ENCODE data around the gene RANBP9.
A peak's percentile ranks its signal among the peaks of the same experiment; 100 is the strongest.

Gene RANBP9

DNA sequence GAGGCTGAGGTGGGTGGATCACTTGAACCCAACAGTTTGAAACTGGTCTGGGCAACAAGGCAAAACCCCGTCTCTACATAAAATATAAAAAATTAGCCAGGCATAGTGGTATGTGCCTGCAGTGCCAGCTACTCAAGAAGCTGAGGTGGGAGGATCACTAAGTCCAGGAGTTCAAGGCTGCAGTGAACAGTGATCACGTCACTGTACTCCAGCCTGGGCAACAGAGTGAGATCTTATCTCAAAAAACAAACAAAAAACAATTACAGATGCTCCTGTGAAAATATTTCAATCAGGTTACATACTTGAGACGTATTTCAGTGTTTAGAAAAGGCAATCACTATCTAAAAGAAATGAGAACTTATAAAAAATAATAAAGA lies 33.8 kb downstream of the RANBP9 start:
- DNase-seq: no peak

DNA sequence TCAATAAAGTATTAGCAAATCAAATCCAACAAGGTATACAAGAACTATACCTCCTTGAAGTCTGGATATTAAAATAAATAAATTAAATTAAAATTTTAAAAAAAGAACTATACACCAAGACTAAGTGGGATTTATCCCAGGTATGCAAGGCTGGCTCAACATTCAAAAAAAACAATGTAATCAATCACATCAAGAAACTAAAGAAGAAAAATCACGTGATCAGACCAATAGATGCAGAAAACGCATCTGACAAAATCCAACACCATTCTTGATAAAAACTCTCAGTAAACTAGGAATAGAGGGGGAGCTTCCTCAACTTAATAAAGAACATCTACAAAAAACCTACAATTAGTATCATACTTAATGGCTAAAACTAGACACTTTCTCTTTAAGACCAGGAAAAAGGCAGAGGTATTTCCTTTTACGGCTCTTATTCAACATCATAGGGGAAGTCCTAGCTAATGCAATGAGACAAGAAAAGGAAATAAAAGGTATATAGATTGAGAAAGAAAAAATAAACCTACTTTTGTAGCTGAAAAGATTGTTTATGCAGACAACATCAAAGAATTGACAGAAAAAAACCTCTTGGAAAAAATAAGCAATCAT lies 35.0 kb downstream of the RANBP9 start:
- peak in 2 of 3 donors; percentile 39 for DNase-seq

DNA sequence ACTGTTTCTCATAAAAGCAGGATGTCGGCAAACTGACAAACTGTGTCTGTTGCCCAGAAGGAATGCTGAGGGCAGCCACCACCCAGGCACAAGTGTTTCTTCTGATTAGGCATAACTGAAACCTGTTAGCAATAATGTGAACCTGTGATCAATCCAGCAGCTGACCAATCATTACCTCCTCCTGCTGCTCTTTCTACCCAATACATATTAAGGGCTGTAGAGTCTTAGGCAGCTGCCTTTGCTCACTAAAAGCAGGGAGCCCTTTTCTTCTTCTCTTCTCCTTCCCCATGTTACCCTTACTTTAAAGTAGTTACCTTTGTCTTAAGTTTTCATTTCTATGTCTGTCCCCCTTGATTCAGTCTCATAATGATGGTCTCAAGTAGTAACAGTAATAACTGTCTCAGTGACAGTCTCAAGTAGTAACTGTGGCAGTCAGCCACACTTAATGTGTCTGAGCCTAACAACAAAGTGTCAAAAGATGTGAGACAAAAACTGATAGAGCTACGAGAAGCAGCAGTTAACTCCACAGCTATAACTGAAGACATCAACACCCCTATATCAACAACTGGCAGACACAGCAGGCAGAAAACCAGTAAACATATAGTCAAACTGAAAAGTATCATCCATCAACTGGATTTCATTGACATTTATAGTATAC lies 37.0 kb downstream of the RANBP9 start:
- DNase-seq: no peak

DNA sequence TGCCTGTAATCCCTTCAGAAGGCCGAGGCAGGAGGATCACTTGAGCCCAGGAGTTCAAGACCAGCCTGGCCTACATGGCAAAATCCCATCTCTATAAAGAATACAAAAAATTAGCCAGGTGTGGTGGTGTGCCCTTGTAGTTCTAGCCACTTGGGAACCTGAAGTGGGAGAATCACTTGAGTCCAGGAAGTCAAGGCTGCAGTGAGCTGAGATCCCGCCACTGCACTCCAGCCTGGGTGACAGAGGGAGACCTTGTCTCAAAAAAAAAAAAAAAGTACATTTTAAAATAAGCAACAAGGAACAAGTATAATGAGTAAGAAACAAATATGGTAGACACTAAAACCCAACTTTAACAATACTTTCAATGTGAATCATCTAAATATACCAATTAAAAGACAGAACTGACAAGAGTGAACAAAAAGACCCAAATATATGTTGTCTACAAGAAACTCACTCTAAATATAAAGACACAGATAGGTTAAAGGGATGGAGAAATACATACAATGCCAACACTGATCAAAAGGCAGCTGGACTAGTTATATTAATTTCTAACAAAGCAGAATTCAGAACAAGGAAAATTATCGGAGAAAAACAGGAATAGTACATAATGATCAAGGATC lies 37.7 kb downstream of the RANBP9 start:
- DNase-seq: no peak

DNA sequence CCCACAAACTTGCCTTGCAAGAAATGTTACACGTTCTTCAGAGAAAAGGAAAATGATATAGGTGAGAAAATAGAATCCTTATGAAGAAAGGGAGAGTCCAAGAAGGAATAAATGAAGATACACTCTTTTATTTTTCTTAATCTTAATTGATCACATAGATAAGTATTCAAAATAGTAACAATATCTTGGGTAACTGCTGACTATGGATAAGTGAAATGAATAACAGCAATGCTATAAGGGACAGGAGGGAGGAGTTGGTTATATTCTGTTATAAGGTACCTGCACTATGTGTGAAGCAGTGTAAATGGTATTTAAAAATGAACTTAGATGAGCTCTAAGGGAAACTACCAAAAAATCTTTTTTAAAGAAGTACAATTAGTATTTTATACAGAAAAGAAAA lies 38.3 kb downstream of the RANBP9 start:
- DNase-seq: no peak

DNA sequence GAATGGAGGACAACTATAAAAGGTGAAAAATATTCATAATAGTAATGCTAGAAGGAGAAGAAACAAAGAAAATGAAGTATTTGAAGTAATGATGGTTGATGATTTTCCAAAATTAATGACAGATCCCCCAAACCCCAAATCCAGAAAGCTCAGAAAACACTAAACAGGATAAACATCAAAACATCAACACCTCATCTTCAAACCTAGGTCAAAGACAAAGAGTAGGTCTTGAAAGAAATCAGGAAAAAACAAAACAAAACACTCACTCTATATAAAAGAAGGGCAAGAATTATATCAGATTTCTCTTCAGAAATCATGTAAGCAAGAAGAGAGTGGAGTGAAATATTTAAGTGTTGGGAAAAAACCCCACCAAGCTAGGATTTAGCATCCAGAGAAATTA lies 38.7 kb downstream of the RANBP9 start:
- DNase-seq: no peak

DNA sequence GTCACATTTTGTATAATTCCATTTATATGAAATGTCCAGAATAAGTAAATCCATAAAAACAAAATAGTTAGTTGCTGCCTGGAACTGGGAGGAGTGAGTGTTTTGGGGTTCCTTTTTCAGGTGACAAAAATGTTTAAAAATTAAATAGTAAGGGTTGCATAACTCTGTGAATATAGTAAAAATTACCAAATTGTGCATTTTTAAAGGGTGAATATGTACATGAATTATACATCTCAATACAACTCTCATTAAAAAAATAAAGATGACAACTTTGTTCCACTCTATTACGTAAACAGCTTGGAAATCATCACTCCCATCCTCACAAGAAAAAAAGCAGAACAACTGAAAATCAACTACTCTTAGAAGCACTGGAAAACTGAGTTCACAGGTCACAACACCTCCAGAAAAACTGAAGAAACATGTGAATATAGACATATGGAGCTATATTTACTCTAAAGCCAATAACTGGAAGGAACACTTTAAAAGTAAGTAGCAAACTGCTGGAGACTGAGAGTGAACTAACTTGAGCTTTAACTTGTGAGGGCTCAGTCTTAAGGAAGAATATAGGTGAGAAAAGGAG lies 40.0 kb downstream of the RANBP9 start:
- peak; percentile 22 to 54 (median 44) for DNase-seq

DNA sequence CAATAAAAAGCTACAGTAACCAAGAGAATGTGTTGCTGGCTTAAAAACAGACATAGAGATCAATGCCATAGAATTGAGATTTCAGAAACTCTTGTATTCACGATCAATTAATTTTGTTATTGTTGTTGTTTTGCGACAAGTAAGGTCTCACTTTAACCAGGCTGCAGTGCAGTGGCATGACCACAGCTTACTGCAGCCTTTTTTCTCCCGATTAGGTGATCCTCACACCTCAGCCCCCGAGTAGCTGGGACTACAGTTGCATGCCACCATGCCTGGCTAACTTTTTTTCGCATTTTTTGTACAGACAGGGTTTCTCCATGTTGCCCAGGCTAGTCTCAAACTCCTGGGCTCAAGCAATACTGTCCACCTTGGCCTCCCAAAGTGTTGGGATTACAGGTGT lies 42.2 kb downstream of the RANBP9 start:
- no peak for DNase-seq

DNA sequence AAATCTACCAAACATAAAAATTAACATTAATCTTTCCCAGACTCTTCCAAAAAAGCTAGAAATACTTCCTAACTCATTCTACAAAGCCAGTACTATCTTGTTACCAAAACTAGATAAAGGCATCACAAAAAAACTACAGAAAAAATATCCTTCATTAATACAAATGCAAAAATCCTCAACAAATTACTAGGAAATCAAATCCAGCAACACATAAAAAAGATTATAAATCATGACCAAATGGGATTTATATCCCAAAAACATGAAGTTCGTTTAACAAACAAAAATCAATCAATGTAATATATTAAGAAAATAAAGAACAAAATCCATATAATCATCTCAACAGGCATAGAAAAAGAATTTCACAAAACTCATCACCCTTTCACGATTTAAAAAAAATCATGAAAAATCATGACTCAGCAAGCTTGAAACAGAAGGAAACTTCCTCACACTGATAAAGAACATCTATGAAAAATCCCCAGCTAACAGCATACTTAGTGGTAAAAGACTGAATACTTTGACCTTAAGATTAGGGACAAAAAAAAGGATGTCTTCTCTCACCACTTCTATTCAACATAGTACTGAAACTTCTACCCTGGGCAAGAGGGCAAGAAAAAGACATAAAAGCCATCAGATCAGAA lies 43.2 kb downstream of the RANBP9 start:
- peak; percentile 44 to 78 (median 77) for DNase-seq

DNA sequence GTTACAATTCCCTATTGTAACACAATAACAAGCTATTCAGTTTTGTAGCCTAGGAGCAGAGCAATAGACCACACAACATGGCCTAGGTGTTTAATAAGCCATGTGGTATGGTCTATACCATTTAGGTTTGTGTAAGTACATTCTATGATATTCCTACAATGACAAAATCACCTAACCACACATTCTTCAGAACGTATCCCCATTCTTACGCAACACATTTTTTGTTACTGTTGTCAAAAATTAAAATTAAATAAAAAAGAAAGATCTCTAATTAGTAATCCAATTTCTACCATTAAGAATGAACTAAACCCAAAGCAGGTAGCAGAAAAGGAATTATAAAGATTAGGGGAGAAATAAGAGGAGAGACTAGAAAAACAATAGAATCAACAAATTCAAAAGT lies 44.0 kb downstream of the RANBP9 start:
- DNase-seq: no peak

DNA sequence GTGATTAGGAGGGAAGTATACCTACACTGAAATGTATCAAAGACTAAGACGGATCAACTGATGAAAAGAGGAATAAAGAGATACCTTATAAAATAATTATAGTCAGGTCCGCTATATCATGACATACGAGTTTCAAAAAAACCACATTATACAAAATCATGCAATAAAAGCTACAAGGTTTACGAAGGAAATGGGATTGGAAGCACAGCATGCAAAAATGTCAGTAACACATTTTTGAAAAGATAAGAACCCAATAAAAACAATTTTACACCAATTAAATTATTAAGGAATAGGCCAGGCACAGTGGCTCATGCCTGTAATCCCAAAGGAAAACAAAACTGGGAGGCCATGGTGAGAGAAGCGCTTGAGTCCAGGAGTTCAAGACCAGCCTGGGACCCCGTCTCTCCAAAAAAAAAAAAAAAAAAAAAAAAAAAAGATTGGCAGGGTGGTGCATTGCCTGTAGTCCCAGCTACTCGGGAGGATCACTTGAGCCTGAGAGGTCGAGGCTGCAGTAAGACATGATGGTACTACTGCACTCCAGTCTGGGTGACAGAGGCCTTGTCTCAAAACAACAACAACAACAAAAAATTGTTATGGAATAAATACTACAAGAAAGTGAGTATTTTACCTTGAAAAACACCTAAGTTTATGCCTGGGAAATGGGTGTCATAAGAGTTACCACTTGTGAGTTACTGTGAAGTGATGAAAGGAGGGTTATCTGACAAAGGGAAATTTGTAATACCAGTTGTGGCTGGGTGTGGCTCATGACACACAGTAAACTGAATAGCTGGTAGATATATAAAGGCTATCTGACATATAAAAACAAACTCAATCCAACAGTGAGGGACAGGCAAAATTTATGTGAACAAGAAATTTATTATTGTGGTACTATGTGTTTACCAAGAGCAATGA lies 45.2 kb downstream of the RANBP9 start:
- DNase-seq: peak in 1 of 3 donors; percentile 25

DNA sequence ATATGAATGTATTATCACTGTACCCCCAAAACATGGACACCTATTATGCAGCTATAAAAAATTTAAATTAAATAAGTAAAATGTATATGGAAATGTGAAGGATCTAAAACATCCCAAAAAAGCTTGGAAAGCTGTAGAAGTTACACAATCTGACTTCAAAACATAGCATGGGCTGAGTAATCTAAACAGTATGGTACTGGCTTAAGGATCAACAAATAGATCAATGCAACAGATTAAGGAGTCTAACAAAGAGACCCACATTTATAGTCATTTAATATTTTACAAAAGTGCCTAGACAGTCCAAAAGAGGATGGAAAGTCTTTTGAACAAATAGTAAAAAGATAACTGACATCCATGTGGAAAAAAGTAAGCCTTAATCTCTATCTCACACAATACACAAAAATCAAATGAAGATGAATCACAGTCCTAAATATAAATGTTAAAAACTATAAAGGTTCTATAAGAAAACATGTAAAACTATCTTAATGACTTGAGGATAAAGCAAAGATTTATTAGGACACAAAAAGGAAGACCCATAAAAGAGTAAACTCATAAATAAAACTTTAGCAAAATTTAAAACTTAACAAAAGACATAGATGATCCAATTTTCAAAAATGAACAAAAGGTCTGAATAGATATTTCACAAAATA lies 46.8 kb downstream of the RANBP9 start:
- DNase-seq: no peak

DNA sequence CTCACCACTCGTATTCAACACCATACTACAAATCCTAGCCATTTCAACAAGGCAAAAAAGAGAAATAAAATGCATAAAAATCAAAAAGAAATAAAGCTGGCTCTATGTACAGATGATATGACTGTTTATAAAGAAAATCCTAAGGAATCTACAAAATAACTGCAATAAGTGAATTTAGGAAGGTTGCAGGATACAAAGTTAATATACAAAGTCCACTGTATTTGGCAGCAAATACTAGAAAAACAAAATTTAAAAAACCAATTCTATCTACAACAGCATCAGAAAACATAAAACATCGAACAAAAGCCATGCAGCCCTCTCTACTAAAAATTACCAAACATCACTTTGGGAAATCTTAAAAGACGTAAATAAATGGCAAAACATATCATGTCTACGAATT lies 47.6 kb downstream of the RANBP9 start:
- no peak for DNase-seq

DNA sequence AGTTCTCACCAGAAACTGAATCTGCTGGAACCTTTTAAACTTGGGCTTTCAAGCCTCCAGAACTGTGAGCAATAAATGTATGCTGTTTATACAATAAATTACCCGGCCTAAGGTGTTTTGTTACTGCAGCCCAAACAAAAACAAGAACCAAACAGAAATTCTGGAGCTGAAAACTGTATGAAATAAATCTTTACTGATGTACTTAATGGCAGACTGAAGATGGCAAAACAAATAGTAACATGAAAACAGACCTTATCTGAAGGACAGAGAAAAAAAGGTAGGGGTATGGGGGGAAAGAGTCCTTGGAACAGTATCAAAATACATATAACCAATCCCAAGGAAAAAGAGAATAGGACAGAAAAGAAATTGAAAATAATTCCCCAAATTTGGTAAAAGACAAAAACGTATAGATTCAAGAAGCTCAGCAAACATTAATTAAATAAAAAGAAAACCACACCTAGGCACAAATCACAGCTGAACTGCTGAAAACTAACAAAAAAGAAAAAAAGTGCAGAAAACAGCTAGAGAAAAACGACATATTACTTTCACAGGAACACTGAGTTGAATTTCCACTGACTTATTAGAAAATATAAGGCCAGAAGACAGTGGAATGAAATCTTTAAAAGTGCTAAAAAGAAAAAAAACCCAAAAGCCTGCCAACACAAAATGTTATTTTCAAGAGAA lies 48.8 kb downstream of the RANBP9 start:
- DNase-seq: no peak

DNA sequence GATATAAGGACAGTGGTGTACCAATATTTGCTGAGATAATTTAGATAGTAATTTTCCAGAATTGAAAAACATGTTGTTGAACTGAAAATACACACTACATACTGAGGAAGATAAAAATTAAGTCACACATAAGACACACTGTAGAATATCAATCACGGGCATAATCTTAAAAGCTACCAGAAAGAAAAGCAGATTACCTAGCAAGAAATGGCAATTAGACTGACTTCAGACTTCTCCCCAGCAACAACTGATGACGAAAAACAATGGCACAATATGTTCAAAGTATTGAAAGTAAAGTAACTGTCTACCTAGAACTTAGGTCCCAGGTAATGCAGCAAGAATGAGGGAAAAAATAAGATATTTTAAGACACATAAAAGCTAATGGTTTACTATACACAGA lies 50.0 kb downstream of the RANBP9 start:
- no peak for DNase-seq

DNA sequence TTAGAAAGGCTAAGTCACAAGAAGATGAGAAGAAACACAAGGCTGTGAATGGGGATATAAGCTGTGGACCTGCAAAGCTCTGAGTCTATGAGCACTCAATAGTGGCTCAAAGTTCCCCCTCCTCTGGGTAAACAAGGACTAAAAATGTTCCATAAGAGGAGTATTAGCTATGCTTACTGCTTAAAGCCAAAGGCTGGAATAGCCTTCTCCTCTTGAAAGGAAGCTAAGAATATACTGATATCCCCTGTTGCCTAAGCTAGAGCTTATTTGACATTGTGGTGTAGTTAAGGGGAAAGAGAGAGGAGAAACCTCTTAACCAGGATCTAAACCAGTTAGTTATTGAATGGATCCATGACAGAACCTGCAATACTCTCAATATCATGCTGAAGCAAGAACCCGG lies 50.7 kb downstream of the RANBP9 start:
- no peak for DNase-seq

DNA sequence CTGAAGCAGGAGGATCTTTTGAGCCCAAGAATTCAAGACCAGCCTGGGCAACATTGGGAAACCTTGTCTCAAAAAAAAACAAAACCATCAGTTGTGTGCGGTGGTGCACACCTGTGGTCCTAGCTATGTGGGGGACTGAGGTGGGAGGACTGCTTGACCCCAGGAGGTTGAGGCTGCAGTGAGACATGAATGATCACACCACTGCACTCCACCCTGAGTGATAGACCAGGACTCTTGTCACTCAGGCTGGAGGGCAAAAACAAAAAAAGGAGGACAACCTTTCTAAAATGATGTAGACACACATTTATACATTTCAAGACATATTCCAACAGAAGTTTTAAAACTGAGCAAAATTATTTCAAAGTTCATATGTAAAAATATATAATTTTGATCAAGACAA lies 51.4 kb downstream of the RANBP9 start:
- no peak for DNase-seq

DNA sequence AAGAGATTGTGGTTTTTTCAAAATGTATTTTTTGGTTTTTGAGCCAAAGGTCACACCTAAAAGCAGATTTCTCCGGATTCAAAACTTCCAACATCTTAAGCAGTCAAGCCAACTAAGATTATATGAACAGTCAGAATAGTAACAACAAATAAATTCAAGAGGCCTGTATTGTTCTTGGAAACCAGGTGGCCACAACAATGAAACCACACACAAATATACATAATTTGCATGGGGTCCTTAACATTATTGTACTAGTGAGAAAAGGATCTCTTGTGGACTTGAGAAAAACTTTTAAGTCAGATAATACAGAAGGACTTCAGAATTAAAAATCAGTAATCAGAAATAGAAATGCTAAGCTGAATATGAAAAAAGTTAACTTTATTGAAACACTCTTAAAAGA lies 55.9 kb downstream of the RANBP9 start:
- DNase-seq: no peak

DNA sequence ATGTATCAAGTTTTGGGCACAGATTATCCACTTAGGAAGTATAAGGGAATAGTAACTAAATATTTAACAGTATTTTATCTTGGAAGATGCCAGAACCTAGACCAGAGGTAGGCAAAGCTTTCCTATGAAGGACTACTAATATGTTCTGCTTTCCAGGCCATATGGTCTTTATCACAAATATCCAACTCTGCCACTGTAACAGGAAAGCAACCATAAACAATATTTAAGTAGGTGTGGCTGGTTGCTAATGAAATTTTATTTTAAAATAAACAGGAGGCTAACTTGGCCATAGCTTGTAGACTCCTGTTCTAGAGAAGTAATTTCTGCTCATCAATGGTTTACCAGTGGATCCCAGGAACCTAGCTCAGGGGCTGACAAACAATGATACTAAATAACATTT lies 57.1 kb downstream of the RANBP9 start:
- DNase-seq: no peak

DNA sequence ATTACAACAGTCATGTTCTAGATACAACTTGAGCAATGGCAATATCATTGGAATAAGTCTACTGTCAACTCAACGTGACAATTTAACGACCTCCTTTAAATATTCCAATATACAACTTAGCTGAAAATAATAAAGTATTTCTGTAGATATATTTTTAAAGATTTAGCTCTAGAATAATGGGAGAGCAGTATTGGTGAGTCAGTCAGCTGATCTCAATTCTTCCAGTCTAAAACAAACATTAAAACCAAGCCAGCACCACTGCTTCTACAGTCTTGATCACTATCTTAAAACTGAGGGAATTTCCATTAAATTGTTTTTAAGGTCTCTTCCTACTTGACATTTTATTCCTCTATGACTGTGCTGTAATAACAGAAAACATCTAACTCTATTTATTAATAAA lies 58.3 kb downstream of the RANBP9 start:
- no peak for DNase-seq

DNA sequence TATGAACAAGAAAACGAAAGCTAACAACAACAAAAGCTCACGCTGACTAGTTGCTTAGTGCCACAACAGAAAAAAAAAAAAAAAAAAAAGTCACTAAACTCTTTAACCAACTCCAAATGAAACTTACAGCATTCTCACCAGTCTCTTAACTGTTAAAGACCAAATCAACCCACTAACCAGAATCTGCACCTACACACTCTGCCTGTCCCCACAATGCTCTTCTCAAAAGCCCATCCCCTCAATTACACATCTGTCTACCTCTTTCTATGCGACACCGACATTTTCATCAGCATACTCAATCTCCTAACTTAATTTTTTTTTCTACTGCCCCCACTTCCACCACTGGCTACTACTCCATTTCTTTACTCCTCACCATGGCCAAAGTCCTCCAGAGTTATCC lies 62.2 kb downstream of the RANBP9 start:
- no peak for DNase-seq

DNA sequence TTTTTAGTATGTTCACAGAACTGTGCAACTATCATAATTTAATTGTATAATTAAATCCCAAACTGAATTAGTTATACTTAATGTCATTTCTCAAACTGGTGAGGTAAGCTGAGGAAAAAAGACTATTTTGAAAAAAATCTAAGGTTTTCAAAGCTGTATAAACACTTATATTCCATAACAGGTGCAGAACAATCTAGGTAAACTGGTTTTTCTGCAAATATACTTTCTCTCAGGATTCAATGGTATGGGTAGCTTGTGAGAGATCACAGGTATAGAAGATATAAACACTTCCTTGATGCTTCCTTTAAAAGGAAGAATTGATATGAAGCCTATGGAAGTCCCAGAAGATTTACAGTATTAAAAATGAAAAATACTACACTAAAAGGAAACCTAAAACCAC lies 62.8 kb downstream of the RANBP9 start:
- no peak for DNase-seq
